NCI-H2171 treated with DMSO at 0.1 percent for 48 hours (cell line): ENCODE results near the gene LCN2.

Experiments used
- DNase-seq: peaks from one replicate; lab custom pipeline; 2025; lab: John Stamatoyannopoulos, UW

LCN2 gene

DNA sequence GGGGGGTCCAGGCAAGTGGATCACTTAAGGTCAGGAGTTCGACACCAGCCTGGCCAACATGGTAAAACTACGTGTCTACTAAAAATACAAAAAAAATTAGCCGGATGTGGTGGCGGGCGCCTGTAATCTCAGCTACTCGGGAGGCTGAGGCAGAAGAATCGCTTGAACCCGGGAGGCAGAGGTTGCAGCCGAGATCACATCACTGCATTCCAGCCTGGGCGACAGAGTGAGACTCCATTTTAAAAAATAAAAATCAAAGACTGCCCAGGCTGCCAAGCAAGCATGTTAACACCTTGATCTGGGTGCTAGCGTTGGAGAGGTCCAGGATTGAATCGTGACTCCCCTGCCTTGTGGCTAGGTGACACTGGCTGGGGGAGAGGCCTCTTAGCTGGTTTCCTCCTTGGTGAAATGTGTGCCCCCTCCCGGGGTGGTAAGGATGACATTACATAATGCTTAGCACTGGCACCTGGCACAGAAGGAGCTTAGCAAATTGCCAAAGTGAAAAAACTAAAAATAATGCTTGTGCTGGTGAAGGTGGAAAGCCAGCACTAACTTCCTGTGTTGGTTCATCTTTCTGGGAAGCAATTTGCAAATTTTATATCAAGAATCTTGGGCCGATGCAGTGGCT, 44.3 kb downstream of the LCN2 start:
- DNase-seq, result no peak

DNA sequence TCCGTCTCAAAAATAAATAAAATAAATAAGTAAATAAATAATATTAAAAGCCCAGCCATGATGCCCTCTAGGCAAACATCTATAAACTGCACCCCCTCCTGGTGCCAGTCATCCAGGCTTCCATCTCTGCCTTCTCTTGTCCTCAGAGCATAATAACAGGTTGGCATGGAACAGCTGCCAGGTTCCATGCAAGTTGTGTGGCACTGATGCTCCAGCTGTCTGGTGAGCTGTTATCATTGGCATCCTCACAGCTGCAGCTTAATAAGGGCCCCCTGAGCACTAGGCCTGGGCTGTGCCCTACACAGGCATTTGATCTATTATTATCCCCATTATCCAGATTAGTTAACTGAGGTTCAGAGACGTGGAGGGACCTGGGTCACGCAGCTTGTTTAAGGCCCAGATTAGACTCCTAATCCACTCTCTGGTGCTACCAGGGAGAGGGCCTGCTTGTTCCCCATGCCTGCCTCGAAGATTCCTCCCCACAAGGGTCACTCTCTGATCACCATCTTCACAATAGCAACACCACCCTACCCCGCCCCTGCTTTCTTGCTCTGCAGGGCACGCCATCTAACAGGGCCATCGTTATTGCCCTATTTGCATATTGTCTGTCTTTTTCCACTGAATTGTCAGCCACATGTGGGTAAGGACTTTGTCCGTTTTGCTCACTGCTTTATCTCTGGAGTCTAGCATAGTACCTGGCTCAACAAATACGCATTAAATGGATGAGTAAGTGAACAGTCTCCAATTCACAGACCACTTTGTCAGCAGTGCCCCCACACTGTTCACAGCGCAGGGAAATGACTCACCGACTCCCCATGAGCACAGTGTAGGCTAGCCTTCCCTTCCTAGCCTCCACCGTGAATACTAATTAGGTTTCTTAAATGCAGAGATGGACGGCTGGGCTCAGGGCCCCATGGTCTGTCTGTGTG, 52.5 kb downstream of the LCN2 start:
- peak; percentile 25 for DNase-seq

DNA sequence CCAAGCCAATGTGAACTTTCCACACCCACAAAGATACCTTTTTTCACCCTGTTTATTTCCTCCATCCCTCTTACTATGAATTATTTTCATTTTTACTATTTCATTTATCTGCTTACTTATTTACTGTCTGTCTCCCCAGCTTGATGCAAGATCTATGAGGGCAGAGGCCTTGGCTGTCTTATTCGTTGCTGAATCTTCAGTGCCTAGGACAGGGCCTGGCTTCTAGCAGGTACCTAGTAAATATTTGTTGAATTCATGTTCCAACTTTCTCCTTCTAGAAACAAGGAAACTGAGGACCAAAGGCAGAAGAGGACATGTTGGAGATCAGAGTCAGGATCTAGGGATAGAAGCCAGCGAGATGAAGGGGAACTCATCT, 53.4 kb downstream of the LCN2 start:
- no peak for DNase-seq
